ENCODE results near the gene PHACTR1. TPM values are rescaled to one million over a fixed set of nuclear protein-coding genes. Genes with fewer than 3 reads are reported as not detected.

Gene PHACTR1
- total RNA-seq, 6 experiments from 2014 or later = 0.20 to 3.5 (median 0.93) TPM

DNA sequence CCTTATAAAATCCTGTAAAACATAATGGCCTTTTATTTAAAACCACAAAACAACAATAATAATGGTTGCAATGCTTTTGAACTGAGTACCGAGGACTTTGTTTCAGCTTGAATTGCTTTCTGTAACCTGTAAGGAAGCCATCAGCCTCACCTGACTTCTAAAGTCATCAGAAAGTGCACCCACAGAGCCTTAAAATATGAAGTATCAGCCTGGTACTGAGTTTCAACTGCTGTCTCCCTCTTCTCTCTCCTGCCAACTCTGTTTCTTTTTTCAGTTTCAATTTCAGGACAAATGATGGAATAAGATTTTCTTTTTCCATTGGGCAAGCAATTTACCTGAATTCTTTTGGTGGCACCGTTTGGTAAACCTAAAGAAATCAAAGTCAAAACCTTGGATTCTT lies 119.4 kb downstream of the PHACTR1 start:
- Histone ChIP-seq H3K4me3 (no peak overlapping the region), H3K4me1 (no peaks in the 10 kb centered on the region), H3K27ac (no peak overlapping the region), H3K27me3 (no peaks in the 10 kb centered on the region), H3K9me3 (peaks cover 0 to 7% (median 0%) of the 10 kb centered on the region in 4 donors), H3K36me3 (no peaks in the 10 kb centered on the region)
- intact Hi-C loops (cut with DNase I) = no loop called here
- ATAC-seq (no peak), DNase-seq (no peak)
- 35% methylated on average over 2 of the region's 2 CpGs for WGBS (ENCODE audit: insufficient coverage, low coverage, low lambda C conversion rate, missing lambda C conversion rate)
- TF ChIP-seq, protein P1, sequence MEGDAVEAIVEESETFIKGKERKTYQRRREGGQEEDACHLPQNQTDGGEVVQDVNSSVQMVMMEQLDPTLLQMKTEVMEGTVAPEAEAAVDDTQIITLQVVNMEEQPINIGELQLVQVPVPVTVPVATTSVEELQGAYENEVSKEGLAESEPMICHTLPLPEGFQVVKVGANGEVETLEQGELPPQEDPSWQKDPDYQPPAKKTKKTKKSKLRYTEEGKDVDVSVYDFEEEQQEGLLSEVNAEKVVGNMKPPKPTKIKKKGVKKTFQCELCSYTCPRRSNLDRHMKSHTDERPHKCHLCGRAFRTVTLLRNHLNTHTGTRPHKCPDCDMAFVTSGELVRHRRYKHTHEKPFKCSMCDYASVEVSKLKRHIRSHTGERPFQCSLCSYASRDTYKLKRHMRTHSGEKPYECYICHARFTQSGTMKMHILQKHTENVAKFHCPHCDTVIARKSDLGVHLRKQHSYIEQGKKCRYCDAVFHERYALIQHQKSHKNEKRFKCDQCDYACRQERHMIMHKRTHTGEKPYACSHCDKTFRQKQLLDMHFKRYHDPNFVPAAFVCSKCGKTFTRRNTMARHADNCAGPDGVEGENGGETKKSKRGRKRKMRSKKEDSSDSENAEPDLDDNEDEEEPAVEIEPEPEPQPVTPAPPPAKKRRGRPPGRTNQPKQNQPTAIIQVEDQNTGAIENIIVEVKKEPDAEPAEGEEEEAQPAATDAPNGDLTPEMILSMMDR (IDR thresholded peaks at IDR 0.05) = no peak

DNA sequence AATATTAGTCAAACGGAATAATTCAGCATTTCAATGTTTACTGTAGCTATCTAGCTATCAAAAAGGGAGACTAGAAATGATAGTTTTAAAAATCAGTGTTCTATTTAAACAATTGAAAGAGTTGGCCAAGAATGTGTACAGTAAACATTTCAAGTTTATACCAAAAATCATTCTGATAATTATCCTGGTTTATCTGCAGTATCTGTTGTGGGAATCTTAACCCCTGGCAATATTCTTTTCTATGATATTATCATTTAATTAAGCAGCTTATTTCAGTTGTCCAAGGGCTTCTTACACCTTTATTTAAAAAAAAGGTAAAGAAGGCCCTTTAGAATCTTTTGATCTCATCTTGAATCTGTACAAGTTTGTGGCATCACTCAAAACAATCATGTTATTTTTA lies 125.1 kb downstream of the PHACTR1 start:
- no peaks in the 10 kb centered on the region for H3K4me1 ChIP-seq
- peaks cover 0 to 7% (median 0%) of the 10 kb centered on the region in 4 donors for H3K9me3 ChIP-seq
- no peaks in the 10 kb centered on the region for H3K27me3 ChIP-seq
- H3K36me3 ChIP-seq = no peaks in the 10 kb centered on the region
- H3K4me3 ChIP-seq = no peak overlapping the region
- H3K27ac ChIP-seq = no peak overlapping the region
- ATAC-seq = no peak
- intact Hi-C loops (cut with DNase I) = no loop called here
- WGBS (ENCODE audit: insufficient coverage, low coverage, low lambda C conversion rate, missing lambda C conversion rate) = 37% methylated on average over 1 of the region's 1 CpG
- DNase-seq = no peak
- no peak for TF ChIP-seq POLR2A (IDR thresholded peaks at IDR 0.05)
- TF ChIP-seq, protein P1 (IDR thresholded peaks at IDR 0.05) = no peak

DNA sequence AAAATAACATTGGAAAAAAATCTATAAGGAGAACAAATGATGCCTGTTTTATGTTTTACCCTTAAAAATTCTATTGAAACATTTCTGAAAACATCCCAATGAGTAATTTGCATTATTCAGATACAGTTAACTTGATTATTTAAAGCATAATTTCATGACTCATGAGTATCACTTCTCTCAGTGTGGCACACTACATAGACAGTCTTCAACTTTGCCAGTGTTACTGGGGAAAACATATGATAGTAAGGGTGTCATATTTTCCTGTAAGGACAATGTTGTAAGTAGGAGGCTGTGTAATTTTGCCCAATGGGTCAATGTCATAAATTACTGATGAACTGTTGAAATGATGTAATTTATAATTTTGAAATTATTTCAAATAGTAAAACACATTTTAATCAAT lies 125.5 kb downstream of the PHACTR1 start:
- no peaks in the 10 kb centered on the region for H3K27me3 ChIP-seq
- DNase-seq = no peak
- TF ChIP-seq, protein P1 (IDR thresholded peaks at IDR 0.05) = no peak
- peaks cover 0 to 7% (median 0%) of the 10 kb centered on the region in 4 donors for H3K9me3 ChIP-seq
- H3K4me1 ChIP-seq = no peaks in the 10 kb centered on the region
- ATAC-seq = no peak
- H3K36me3 ChIP-seq = no peaks in the 10 kb centered on the region
- H3K27ac ChIP-seq = no peak overlapping the region
- intact Hi-C loops (cut with DNase I) = no loop called here
- H3K4me3 ChIP-seq = no peak overlapping the region

DNA sequence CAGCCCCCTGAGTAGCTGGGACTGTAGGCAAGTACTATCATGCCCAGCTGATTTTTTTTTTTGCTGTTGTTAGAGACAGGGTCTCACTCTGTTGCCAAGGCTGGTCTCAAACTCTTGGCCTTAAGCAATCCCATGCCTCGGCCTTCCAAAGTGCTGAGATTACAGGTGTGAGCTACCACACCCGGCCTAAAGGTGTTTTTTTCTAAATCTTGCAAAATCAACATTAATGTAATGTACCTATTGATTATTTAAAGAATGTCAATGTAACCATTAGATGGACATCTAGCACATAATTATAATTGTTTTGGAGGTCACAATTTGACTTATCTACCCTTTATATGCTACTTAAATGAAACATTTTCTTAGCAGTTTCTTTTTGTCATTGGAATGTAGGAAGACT lies 126.1 kb downstream of the PHACTR1 start:
- intact Hi-C loops (cut with DNase I) = no loop called here
- Histone ChIP-seq H3K27me3 (no peaks in the 10 kb centered on the region), H3K9me3 (peaks cover 0 to 5% (median 0%) of the 10 kb centered on the region in 4 donors), H3K4me3 (no peak overlapping the region), H3K36me3 (no peaks in the 10 kb centered on the region), H3K4me1 (no peaks in the 10 kb centered on the region), H3K27ac (no peak overlapping the region)
- TF ChIP-seq, protein P1 (IDR thresholded peaks at IDR 0.05) = no peak
- TF ChIP-seq POLR2A (IDR thresholded peaks at IDR 0.05) = no peak
- ATAC-seq (no peak), DNase-seq (no peak)
- 87% methylated on average over 2 of the region's 2 CpGs for WGBS (ENCODE audit: insufficient coverage, low coverage, low lambda C conversion rate, missing lambda C conversion rate)
